GM23248 (cell line): ENCODE data around the gene KIAA1671. TPM values are rescaled to one million over a fixed set of nuclear protein-coding genes. Genes with fewer than 3 reads are reported as not detected.

Experiments
- DNase-seq: peaks from one replicate; pipeline ENCODE4 v3.0.0-alpha.2; 2015
- H2AFZ ChIP-seq: fragments of 200-600 bp; sonication (generic); 2 replicates; pipeline ENCODE4 v1.6.1; 2016; ENCODE audit warnings: antibody characterized with exemption
- H3F3A ChIP-seq: fragments of 200-600 bp; sonication (generic); 2 replicates; pipeline ENCODE4 v1.6.1; 2016; ENCODE audit warnings: mild to moderate bottlenecking, antibody characterized with exemption, mixed run types; ENCODE audit not compliant: insufficient read depth
- H3K27ac ChIP-seq: fragments of 200-600 bp; sonication (generic); 2 replicates; pipeline ENCODE4 v1.5.1; 2016; ENCODE audit warnings: mild to moderate bottlenecking
- H3K27me3 ChIP-seq: fragments of 200-600 bp; sonication (generic); replicated peaks from 2 replicates; pipeline ENCODE4 v1.6.1; 2016; ENCODE audit warnings: mild to moderate bottlenecking; ENCODE audit not compliant: insufficient read depth
- H3K36me3 ChIP-seq: fragments of 200-600 bp; sonication (generic); 2 replicates; pipeline ENCODE4 v1.6.1; 2016; ENCODE audit warnings: low read depth, mild to moderate bottlenecking
- H3K4me1 ChIP-seq: fragments of 200-600 bp; sonication (generic); 2 replicates; pipeline ENCODE4 v1.6.1; 2016; ENCODE audit warnings: mild to moderate bottlenecking; ENCODE audit not compliant: insufficient read depth
- H3K4me2 ChIP-seq: fragments of 200-600 bp; sonication (generic); one replicate; pipeline ENCODE4 v1.6.1; 2016; ENCODE audit warnings: mild to moderate bottlenecking; ENCODE audit not compliant: unreplicated experiment
- H3K4me3 ChIP-seq: fragments of 200-600 bp; sonication (generic); 2 replicates; pipeline ENCODE4 v1.5.1; 2016; ENCODE audit warnings: mild to moderate bottlenecking
- H3K79me2 ChIP-seq: fragments of 200-600 bp; sonication (generic); 2 replicates; pipeline ENCODE4 v1.6.1; 2016; ENCODE audit warnings: mild to moderate bottlenecking; ENCODE audit not compliant: insufficient read depth
- H3K9ac ChIP-seq: fragments of 200-600 bp; sonication (generic); 2 replicates; pipeline ENCODE4 v1.6.1; 2016; ENCODE audit warnings: mild to moderate bottlenecking
- H3K9me2 ChIP-seq: fragments of 200-600 bp; sonication (generic); 2 replicates; pipeline ENCODE4 v1.6.1; 2016; ENCODE audit warnings: mixed run types, mild to moderate bottlenecking, moderate library complexity; ENCODE audit not compliant: insufficient read depth
- H3K9me3 ChIP-seq: fragments of 200-600 bp; sonication (generic); one replicate; pipeline ENCODE4 v1.6.1; 2017; ENCODE audit warnings: low read depth
- H4K20me1 ChIP-seq: fragments of 200-600 bp; sonication (generic); 2 replicates; pipeline ENCODE4 v1.6.0; 2016; ENCODE audit not compliant: insufficient read depth
- EZH2 ChIP-seq: fragments of 200-600 bp; sonication (generic); IDR thresholded peaks from 2 replicates; pipeline ENCODE4 v1.6.1; 2018; ENCODE audit warnings: antibody characterized with exemption, mild to moderate bottlenecking; ENCODE audit not compliant: insufficient read depth, poor library complexity, severe bottlenecking
- EZH2phosphoT487 ChIP-seq: fragments of 200-600 bp; sonication (generic); IDR thresholded peaks from 2 replicates; pipeline ENCODE4 v1.6.1; 2018; ENCODE audit warnings: antibody characterized with exemption, moderate library complexity, mild to moderate bottlenecking, low read depth; ENCODE audit not compliant: insufficient read depth
- WGBS, 2 experiments: methylation state at CpG; one replicate each; pipeline ENCODE4 v1.1.6; 2015 to 2017; ENCODE audit warnings: low lambda C conversion rate in 2 of 2, low coverage in 1 of 2; ENCODE audit errors: missing lambda C conversion rate in 2 of 2; 5-methylcytosine and 5-hydroxymethylcytosine counted together
- in situ Hi-C: fragments of 300-500 bp; cut with MboI; formaldehyde crosslinking; loops from 2 replicates; pipeline ENCODE4 v1.15.0; 2020
- polyA plus RNA-seq: library from polyadenylated mRNA; unstranded; fragments of >200 nt; fragmentation: Nextera tagmentation; extraction: Ambion mirVana; gene quantifications from 2 replicates; pipeline ENCODE4 v1.2.1, GENCODE V29; 2016
- total RNA-seq: library from RNA; depleted of rRNA; stranded (reverse); fragments of >200 nt; shearing (Covaris generic); gene quantifications from 2 replicates; pipeline ENCODE4 v1.2.3, GENCODE V29; 2014

KIAA1671 gene
- total and polyA plus RNA-seq, 2 experiments from 2014 or later = 0.25 to 0.76 TPM

DNA sequence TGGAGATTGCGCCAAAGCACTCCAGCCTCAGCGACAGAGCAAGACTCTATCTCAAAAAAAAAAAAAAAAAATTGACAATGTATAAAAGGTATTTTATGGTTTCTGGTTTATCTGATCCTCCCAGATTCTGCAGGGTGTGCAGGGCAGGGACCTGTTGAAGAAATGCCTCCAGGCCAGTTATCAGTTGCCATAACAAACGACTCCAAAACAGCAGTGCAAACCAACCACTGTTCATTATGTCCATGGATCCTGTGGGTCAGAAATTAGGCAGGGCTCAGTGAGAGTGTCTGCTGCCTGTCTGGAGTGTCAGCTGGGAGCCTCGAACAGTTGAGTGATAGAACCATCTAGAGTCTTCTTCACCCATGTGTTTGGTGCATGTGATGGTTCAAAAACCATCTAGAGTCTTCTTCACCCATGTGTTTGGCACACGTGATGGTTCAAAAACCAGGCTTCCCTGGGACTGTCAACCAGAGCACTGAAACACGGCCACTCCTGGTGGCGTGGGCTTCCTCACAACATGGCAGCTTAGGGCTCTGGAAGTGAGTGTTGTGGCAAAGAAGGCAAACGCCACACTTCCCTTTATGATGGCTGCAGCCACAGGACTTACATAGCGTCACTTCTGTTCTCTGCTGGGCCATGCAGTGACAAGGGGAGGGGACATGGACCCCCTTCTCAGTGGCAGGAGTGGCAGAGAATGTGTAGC is 132.0 kb downstream of the KIAA1671 start:
- no peaks in the 10 kb centered on the region for H3K27me3 ChIP-seq
- in situ Hi-C loops = no loop called here
- H3F3A ChIP-seq = no peaks in the 10 kb centered on the region
- no peak overlapping the region for H2AFZ ChIP-seq
- H4K20me1 ChIP-seq = no peaks in the 10 kb centered on the region
- H3K36me3 ChIP-seq = no peaks in the 10 kb centered on the region
- no peak overlapping the region for H3K27ac ChIP-seq
- no peak for DNase-seq
- no peak for TF ChIP-seq EZH2
- TF ChIP-seq EZH2phosphoT487 = no peak
- no peaks in the 10 kb centered on the region for H3K4me1 ChIP-seq
- H3K4me2 ChIP-seq = no peak overlapping the region
- no peaks in the 10 kb centered on the region for H3K9me3 ChIP-seq
- 57 to 62% methylated on average over 9 of the region's 9 CpGs for WGBS, 2 experiments
- H3K4me3 ChIP-seq = no peak overlapping the region
- no peaks in the 10 kb centered on the region for H3K79me2 ChIP-seq
- no peaks in the 10 kb centered on the region for H3K9me2 ChIP-seq
- H3K9ac ChIP-seq = no peak overlapping the region

GRCh38 chr22:25085156-25085555 is 132.6 kb downstream of the KIAA1671 start:
- Histone ChIP-seq H3K9me3 (no peaks in the 10 kb centered on the region), H3K27me3 (no peaks in the 10 kb centered on the region), H3K4me1 (no peaks in the 10 kb centered on the region), H3K9ac (no peak overlapping the region), H3K4me2 (no peak overlapping the region), H3F3A (no peaks in the 10 kb centered on the region), H3K9me2 (no peaks in the 10 kb centered on the region), H3K27ac (no peak overlapping the region), H3K36me3 (no peaks in the 10 kb centered on the region), H4K20me1 (no peaks in the 10 kb centered on the region), H3K4me3 (no peak overlapping the region), H2AFZ (no peak overlapping the region), H3K79me2 (no peaks in the 10 kb centered on the region)
- no peak for DNase-seq
- WGBS, 2 experiments = 73 to 77% methylated on average over 6 of the region's 6 CpGs
- in situ Hi-C loops = no loop called here
- no peak for TF ChIP-seq EZH2phosphoT487
- no peak for TF ChIP-seq EZH2

- H3K79me2 ChIP-seq = no peaks in the 10 kb centered on the region
- no peaks in the 10 kb centered on the region for H4K20me1 ChIP-seq
- H3F3A ChIP-seq = no peaks in the 10 kb centered on the region
- DNase-seq = no peak
- H3K9me3 ChIP-seq = no peaks in the 10 kb centered on the region
- no peak overlapping the region for H3K9ac ChIP-seq
- H2AFZ ChIP-seq = no peak overlapping the region
- no peak overlapping the region for H3K4me2 ChIP-seq
- H3K4me3 ChIP-seq = no peak overlapping the region
- in situ Hi-C loops = no loop called here
- no peaks in the 10 kb centered on the region for H3K27me3 ChIP-seq
- H3K9me2 ChIP-seq = no peaks in the 10 kb centered on the region
- H3K27ac ChIP-seq = no peak overlapping the region
- TF ChIP-seq EZH2 (no peak), EZH2phosphoT487 (no peak)
- H3K36me3 ChIP-seq = no peaks in the 10 kb centered on the region
- 34 to 36% methylated on average over 14 of the region's 14 CpGs for WGBS, 2 experiments
- no peaks in the 10 kb centered on the region for H3K4me1 ChIP-seq
These were observed 133.7 kb downstream of the KIAA1671 start for GRCh38 chr22:25085930-25086901.

DNA sequence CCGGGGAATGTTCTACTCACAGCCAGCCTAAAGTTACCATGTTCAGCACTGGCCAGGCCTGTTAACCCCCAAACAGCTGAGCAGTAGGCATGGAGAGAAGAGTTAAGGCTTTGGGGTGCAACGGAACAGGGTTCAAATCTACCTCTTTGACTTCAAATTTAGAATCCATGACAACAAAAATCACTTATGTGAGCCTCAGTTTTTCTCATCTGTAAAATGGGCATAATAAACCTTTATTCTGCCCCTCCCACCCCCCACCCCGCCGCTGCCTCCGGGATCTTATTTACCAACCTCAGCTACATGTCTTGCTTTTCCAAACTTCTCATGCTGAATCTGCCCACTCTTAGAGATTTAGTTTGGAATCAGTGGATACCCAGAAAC is 134.4 kb downstream of the KIAA1671 start:
- H3K9ac ChIP-seq = no peak overlapping the region
- no peaks in the 10 kb centered on the region for H3K79me2 ChIP-seq
- no peaks in the 10 kb centered on the region for H3K9me3 ChIP-seq
- H3K9me2 ChIP-seq = no peaks in the 10 kb centered on the region
- TF ChIP-seq EZH2 (no peak), EZH2phosphoT487 (no peak)
- no peaks in the 10 kb centered on the region for H3F3A ChIP-seq
- no peaks in the 10 kb centered on the region for H3K4me1 ChIP-seq
- WGBS, 2 experiments = 55 to 60% methylated on average over 5 of the region's 5 CpGs
- peaks cover 4% of the 10 kb centered on the region; the same call in 1 of the 2 replicates for H3K27me3 ChIP-seq
- no peak overlapping the region for H3K4me3 ChIP-seq
- no peak for DNase-seq
- H3K27ac ChIP-seq = no peak overlapping the region
- H3K36me3 ChIP-seq = no peaks in the 10 kb centered on the region
- H4K20me1 ChIP-seq = no peaks in the 10 kb centered on the region
- no peak overlapping the region for H3K4me2 ChIP-seq
- H2AFZ ChIP-seq = no peak overlapping the region
- in situ Hi-C loops = no loop called here
